ENCODE measurements around the gene SEPTIN8. TPM values are rescaled to one million over a fixed set of nuclear protein-coding genes. Genes with fewer than 3 reads are reported as not detected.

The SEPTIN8 gene
- total RNA-seq, 5 donors from 2014 or later (not counting 1 experiment from before 2014, with no cell fraction given): 6.6 to 12.4 (median 11.0) TPM

- no peaks in the 10 kb centered on the region for H3K27me3 Mint-ChIP-seq
- H3K27ac Mint-ChIP-seq: no peak overlapping the region
- ATAC-seq (replicated peaks in 1 of 4) (no peak), DNase-seq (no peak)
- no peaks in the 10 kb centered on the region for H3K27me3 ChIP-seq (replicated peaks in 1 of 2; ENCODE audit: control insufficient read depth in 2 of 2, extremely low read depth in 1 of 2, insufficient read depth in 2 of 2, low read length in 1 of 2)
- H3K9me3 ChIP-seq: no peaks in the 10 kb centered on the region
- H3K27ac ChIP-seq (ENCODE audit: low read length): no peak overlapping the region
- CTCF ChIA-PET: no interaction called here
- POLR2A ChIA-PET: no interaction called here
- 99% methylated on average over 10 of the region's 11 CpGs for WGBS (ENCODE audit: insufficient coverage)
- peaks cover 2 to 6% of the 10 kb centered on the region in 2 donors for H3K36me3 ChIP-seq (ENCODE audit: control insufficient read depth in 2 of 2, extremely low read depth in 1 of 2, insufficient read depth in 1 of 2, low read length in 1 of 2)
- H3K36me3 Mint-ChIP-seq: peaks cover 13% of the 10 kb centered on the region
- H3K4me3 Mint-ChIP-seq: no peak overlapping the region
- no peaks in the 10 kb centered on the region for H3K9me3 Mint-ChIP-seq
- no peaks in the 10 kb centered on the region for H3K4me1 ChIP-seq (ENCODE audit: control insufficient read depth in 1 of 2, extremely low read depth in 1 of 2, insufficient read depth in 2 of 2, low read length in 2 of 2)
- H3K4me3 ChIP-seq (ENCODE audit: control insufficient read depth in 1 of 2, extremely low read depth in 1 of 2, low read length in 1 of 2): no peak overlapping the region
- H3K4me1 Mint-ChIP-seq: no peaks in the 10 kb centered on the region
Measured at GRCh38 chr5:132762246-132763000, 14.6 kb downstream of the SEPTIN8 start.

GRCh38 chr5:132761321-132762240 is 15.5 kb downstream of the SEPTIN8 start:
- DNase-seq (no peak), ATAC-seq (replicated peaks in 1 of 4) (no peak)
- Mint-ChIP-seq H3K4me1 (no peaks in the 10 kb centered on the region), H3K4me3 (no peak overlapping the region), H3K9me3 (no peaks in the 10 kb centered on the region), H3K27me3 (no peaks in the 10 kb centered on the region), H3K36me3 (peaks cover 13% of the 10 kb centered on the region), H3K27ac (no peak overlapping the region)
- Histone ChIP-seq H3K4me3 (ENCODE audit: control insufficient read depth in 1 of 2, extremely low read depth in 1 of 2, low read length in 1 of 2) (no peak overlapping the region), H3K27ac (ENCODE audit: low read length) (no peak overlapping the region), H3K36me3 (ENCODE audit: control insufficient read depth in 2 of 2, extremely low read depth in 1 of 2, insufficient read depth in 1 of 2, low read length in 1 of 2) (peaks cover 2 to 6% of the 10 kb centered on the region in 2 donors), H3K4me1 (ENCODE audit: control insufficient read depth in 1 of 2, extremely low read depth in 1 of 2, insufficient read depth in 2 of 2, low read length in 2 of 2) (no peaks in the 10 kb centered on the region), H3K9me3 (no peaks in the 10 kb centered on the region), H3K27me3 (replicated peaks in 1 of 2; ENCODE audit: control insufficient read depth in 2 of 2, extremely low read depth in 1 of 2, insufficient read depth in 2 of 2, low read length in 1 of 2) (no peaks in the 10 kb centered on the region)
- 92% methylated on average over 22 of the region's 22 CpGs for WGBS (ENCODE audit: insufficient coverage)
- ChIA-PET CTCF (no interaction called here), POLR2A (interaction anchor here in 1 of 2 donors (0.6 kb wide), 1 partner anchor 538 kb away, joined by 3 read pairs; no protein-coding TSS in a partner anchor)

GRCh38 chr5:132760601-132761317 is 16.3 kb downstream of the SEPTIN8 start:
- POLR2A ChIA-PET: interaction anchor here in 1 of 2 donors (0.6 kb wide), 1 partner anchor 537 kb away, joined by 3 read pairs; no protein-coding TSS in a partner anchor
- Histone ChIP-seq H3K27me3 (replicated peaks in 1 of 2; ENCODE audit: control insufficient read depth in 2 of 2, extremely low read depth in 1 of 2, insufficient read depth in 2 of 2, low read length in 1 of 2) (no peaks in the 10 kb centered on the region), H3K27ac (ENCODE audit: low read length) (no peak overlapping the region), H3K36me3 (ENCODE audit: control insufficient read depth in 2 of 2, extremely low read depth in 1 of 2, insufficient read depth in 1 of 2, low read length in 1 of 2) (peaks cover 2 to 6% of the 10 kb centered on the region in 2 donors), H3K4me1 (ENCODE audit: control insufficient read depth in 1 of 2, extremely low read depth in 1 of 2, insufficient read depth in 2 of 2, low read length in 2 of 2) (no peaks in the 10 kb centered on the region), H3K9me3 (no peaks in the 10 kb centered on the region), H3K4me3 (ENCODE audit: control insufficient read depth in 1 of 2, extremely low read depth in 1 of 2, low read length in 1 of 2) (no peak overlapping the region)
- Mint-ChIP-seq H3K4me3 (no peak overlapping the region), H3K9me3 (no peaks in the 10 kb centered on the region), H3K27ac (peak overlapping the region in 1 of 2 donors; percentile 28), H3K27me3 (no peaks in the 10 kb centered on the region), H3K4me1 (no peaks in the 10 kb centered on the region), H3K36me3 (peaks cover 13% of the 10 kb centered on the region)
- ATAC-seq (replicated peaks in 1 of 4) (no peak), DNase-seq (no peak)
- WGBS (ENCODE audit: insufficient coverage): 98% methylated on average over 14 of the region's 21 CpGs
- CTCF ChIA-PET: no interaction called here

- CTCF ChIA-PET: no interaction called here
- ATAC-seq (replicated peaks in 1 of 4) (no peak), DNase-seq (no peak)
- H3K27me3 Mint-ChIP-seq: no peaks in the 10 kb centered on the region
- WGBS (ENCODE audit: insufficient coverage): 93% methylated on average over 9 of the region's 12 CpGs
- Histone ChIP-seq H3K4me3 (ENCODE audit: control insufficient read depth in 1 of 2, extremely low read depth in 1 of 2, low read length in 1 of 2) (no peak overlapping the region), H3K36me3 (ENCODE audit: control insufficient read depth in 2 of 2, extremely low read depth in 1 of 2, insufficient read depth in 1 of 2, low read length in 1 of 2) (peaks cover 2 to 6% of the 10 kb centered on the region in 2 donors), H3K27ac (ENCODE audit: low read length) (no peak overlapping the region), H3K4me1 (ENCODE audit: control insufficient read depth in 1 of 2, extremely low read depth in 1 of 2, insufficient read depth in 2 of 2, low read length in 2 of 2) (no peaks in the 10 kb centered on the region), H3K9me3 (no peaks in the 10 kb centered on the region), H3K27me3 (replicated peaks in 1 of 2; ENCODE audit: control insufficient read depth in 2 of 2, extremely low read depth in 1 of 2, insufficient read depth in 2 of 2, low read length in 1 of 2) (no peaks in the 10 kb centered on the region)
- POLR2A ChIA-PET: no interaction called here
- H3K4me3 Mint-ChIP-seq: no peak overlapping the region
- H3K9me3 Mint-ChIP-seq: no peaks in the 10 kb centered on the region
- no peak overlapping the region for H3K27ac Mint-ChIP-seq
- H3K4me1 Mint-ChIP-seq: no peaks in the 10 kb centered on the region
- peaks cover 13% of the 10 kb centered on the region for H3K36me3 Mint-ChIP-seq
Measured at GRCh38 chr5:132760049-132760420, 17.0 kb downstream of the SEPTIN8 start.

GRCh38 chr5:132759114-132760048 is 17.7 kb downstream of the SEPTIN8 start:
- H3K4me1 Mint-ChIP-seq: no peaks in the 10 kb centered on the region
- H3K36me3 Mint-ChIP-seq: peaks cover 13% of the 10 kb centered on the region
- no peak overlapping the region for H3K4me3 ChIP-seq (ENCODE audit: control insufficient read depth in 1 of 2, extremely low read depth in 1 of 2, low read length in 1 of 2)
- WGBS (ENCODE audit: insufficient coverage): 92% methylated on average over 13 of the region's 13 CpGs
- no peak overlapping the region for H3K4me3 Mint-ChIP-seq
- H3K27ac ChIP-seq (ENCODE audit: low read length): no peak overlapping the region
- H3K4me1 ChIP-seq (ENCODE audit: control insufficient read depth in 1 of 2, extremely low read depth in 1 of 2, insufficient read depth in 2 of 2, low read length in 2 of 2): no peaks in the 10 kb centered on the region
- ATAC-seq (replicated peaks in 1 of 4) (no peak), DNase-seq (no peak)
- no peak overlapping the region for H3K27ac Mint-ChIP-seq
- no peaks in the 10 kb centered on the region for H3K27me3 Mint-ChIP-seq
- peaks cover 2 to 7% of the 10 kb centered on the region in 2 donors for H3K36me3 ChIP-seq (ENCODE audit: control insufficient read depth in 2 of 2, extremely low read depth in 1 of 2, insufficient read depth in 1 of 2, low read length in 1 of 2)
- no peaks in the 10 kb centered on the region for H3K9me3 ChIP-seq
- ChIA-PET POLR2A (no interaction called here), CTCF (no interaction called here)
- no peaks in the 10 kb centered on the region for H3K27me3 ChIP-seq (replicated peaks in 1 of 2; ENCODE audit: control insufficient read depth in 2 of 2, extremely low read depth in 1 of 2, insufficient read depth in 2 of 2, low read length in 1 of 2)
- H3K9me3 Mint-ChIP-seq: no peaks in the 10 kb centered on the region
